ENCODE measurements around the gene OGFOD3.

OGFOD3 gene

DNA sequence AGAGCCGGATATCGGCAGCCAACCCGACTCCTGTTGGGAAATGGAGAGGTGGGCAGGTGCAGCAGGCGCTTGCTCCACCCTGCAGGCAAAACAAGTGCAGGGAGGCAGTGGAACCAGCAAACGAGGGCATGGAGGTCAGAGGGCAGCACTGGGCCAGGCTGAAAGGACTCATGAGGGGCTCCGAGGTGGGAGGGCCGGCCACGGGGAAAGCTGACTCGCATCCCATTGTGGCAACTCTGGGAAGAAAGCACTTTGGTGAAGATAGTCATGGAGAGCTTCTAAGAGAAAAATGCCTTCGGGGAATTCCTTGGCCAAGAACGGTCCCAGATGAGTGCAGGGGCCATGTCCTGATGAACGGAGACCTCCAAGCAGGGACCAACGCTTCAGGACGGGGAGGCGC is 27.7 kb upstream of the OGFOD3 start:
- no peak for DNase-seq

DNA sequence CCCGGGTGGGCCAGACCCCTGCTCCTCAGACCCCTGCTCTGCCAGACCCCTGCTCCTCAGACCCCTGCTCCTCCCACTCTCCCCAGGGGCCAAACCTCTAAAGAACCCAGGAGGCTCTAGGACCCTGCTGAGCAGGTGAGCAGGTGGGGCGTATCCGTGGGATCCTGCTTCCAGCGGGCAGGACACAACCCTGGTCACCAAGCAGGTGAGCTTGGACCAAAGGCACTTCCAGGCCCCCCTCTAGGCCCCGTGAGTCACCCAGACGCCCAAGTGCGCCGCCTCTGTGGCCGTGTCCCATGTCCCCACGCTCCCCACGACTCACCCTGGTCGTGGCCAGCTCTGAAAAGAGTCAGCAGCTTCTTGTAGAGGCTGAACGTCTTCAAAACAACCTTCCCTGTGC is 27.2 kb upstream of the OGFOD3 start:
- no peak for DNase-seq

DNA sequence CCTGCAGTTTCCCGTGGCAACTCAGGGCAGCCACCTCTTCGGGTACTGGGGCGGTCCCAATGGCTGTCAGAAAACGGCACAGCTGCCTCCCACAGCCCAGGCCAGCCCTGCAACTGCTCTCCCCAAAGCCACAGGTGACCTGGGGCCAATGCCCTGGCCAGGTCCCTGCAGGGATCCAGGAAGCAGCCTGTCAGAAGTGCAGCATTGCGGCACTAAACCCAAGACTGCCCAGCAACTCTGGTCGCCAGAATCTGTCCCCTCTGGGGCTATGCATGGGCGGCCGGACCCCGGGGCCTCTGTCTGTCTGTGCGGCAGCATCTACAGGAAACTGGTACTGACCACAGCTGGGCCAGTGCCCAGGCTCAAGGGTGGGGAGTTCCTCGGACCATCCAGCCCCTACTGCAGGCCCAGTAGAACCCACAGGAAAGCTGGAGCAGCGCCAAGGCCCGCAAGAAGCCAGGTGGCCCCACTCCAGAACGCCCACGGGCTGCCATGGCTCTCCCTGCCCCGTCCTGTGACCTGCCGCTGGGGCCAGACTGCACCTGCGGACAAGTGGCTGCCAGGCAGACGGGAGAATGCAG is 26.6 kb upstream of the OGFOD3 start:
- DNase-seq, result no peak

DNA sequence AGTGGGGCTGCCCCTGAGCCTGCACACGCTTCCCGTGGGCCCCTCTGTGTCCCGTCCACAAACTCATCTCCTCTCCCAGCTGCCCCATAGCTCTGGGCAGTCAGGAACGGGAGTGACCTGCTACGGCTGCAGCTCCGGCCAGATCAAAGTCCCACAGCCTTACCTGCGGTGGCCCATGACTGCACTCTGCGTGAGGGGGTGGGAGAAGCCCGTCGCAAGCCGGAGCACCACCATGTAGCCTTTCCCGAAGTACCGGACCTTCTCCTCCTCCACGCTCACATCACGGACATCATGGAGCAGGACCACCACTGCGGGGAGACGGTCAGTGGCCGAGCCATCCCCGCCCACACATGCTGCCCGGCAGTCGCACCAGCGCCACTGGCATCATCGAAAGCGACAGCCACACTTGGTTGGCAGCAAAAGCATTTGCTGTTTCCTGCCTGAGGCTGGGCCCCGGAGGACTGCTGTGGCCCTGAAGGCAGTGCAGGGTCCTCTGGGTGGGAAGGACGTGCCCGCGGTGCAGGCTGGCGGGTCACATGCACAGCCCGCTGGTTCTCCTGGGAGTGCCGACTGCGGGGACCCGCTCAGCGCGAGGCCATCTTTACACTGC is 26.0 kb upstream of the OGFOD3 start:
- no peak for DNase-seq

DNA sequence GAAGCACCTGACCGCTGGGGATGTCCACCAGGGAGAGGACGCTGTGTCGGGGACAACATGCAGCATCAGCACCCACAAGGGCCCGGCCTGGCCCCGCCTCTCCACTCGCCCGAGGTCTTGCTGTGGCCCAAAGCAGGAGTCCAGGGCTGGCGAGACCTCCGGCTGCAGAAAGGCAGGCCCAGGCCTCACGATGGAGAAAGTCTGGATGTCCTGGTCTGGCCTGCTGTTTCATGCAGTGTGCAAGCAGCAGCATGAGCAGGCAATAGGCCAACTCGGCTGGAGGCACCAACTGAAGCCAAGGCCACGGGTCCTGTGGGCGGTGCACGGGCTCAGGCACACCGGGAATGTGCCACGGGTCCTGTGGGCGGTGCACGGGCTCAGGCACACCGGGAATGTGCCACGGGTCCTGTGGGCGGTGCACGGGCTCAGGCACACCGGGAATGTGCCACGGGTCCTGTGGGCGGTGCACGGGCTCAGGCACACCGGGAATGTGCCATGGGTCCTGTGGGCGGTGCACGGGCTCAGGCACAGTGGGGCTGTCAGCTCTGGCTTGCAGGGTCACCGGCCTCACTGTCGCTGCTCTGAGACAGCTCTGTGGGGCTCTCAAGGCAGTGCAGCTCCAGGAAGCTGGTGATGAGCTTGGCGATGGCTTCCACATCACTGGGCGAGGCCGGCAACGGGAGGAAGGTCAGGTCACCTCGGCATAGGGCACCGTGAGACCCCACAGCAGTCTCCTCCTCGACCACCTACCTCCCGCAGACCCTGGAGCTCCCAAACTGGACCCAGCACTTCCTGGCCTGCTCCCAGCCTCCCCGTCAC is 25.3 kb upstream of the OGFOD3 start:
- no peak for DNase-seq

DNA sequence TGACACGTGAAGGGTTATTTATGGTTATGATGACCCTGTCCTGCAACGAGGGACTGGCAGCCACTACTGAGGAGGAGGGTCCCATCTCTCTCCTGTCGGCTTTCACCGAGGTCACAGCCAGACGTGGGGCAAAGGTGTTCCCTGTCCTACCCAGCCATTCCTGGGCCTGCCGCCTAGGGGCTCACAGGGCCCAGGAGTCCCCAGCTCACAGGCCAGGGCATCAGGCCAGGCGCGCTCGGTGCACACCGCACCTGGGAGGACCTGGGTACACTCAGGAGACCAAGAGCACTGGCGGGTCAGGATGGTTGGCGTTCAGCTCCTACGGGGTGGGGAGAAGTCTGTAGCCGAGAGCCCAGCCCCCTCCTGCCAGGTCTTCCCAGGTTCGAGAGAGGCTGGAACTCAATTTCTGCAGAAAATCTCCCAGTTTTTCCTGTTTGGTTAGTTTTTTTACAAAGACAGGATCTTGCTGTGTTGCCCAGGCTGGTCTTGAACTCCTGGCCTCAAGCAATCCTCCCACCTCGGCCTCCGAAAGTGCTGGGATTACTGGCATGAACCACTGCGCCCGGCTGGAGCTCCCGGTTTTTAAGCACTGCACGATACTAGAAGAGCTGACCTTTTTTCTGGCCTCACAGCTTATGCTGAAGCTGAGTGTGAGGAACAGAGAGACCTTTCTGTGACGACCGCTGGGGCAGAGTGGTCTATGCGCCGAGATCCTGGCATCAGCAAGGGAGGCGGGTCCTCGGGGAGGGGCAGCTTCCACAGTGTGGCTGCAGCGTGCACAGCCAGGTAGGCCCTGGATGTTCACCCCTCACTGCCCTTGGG is 24.5 kb upstream of the OGFOD3 start:
- no peak for DNase-seq

DNA sequence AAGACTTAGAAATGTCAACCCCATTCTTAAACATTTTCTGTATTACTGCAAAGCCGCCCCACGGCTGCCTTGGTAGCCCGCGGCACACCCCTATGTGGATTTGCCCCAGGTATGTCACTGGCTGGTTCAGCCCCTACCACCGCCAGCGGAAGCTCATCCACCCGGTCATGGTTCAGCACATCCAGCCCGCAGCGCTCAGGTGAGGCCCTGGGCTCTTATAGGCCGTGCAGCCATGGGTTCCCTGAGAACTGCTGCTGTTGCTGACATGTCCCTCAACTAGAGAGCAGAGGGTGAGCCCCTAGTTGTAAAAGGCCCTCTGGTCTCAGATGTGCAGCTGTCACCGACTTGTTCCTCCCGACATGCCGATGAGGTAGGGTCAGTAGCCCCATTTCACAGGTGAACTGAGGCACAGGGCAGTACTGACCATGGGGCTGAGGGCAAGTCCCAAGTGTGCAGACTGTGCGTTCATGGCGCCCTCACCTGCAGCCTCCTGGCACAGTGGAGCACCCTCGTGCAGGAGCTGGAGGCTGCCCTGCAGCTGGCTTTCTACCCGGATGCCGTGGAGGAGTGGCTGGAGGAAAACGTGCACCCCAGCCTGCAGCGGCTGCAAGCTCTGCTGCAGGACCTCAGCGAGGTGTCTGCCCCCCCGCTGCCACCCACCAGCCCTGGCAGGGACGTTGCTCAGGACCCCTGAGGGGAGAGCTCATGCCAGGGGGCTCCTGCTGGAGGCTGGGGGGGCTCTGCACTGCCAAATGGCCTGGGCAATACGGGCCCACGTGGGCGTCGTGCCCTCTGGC is 23.5 kb upstream of the OGFOD3 start:
- no peak for DNase-seq

DNA sequence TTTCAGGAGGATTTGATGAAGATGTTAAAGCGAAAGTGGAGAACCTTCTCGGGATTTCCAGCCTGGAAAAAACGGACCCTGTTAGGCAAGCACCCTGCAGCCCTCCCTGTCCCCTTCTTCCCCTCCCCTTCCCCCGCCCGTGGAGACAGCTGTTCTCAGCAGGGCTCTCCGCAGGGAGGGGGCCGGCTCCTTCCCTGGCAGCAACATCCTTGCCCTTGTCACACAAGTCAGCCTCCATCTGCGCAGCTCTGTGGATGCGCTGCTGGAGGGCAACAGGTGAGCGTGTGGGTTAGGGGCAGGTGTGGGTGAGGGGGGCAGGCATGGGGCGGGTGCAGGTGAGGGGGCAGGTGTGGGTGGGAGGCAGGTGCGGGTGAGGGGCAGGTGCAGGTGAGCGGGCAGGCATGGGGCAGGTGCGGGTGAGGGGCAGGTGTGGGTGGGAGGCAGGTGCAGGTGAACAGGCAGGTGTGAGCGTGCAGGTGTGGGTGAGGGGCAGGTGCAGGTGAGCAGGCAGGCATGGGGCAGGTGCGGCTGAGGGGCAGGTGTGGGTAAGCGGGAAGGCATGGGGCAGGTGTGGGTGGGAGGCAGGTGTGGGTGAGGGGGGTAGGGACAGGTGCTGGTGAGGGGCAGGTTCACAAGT is 22.7 kb upstream of the OGFOD3 start:
- no peak for DNase-seq

DNA sequence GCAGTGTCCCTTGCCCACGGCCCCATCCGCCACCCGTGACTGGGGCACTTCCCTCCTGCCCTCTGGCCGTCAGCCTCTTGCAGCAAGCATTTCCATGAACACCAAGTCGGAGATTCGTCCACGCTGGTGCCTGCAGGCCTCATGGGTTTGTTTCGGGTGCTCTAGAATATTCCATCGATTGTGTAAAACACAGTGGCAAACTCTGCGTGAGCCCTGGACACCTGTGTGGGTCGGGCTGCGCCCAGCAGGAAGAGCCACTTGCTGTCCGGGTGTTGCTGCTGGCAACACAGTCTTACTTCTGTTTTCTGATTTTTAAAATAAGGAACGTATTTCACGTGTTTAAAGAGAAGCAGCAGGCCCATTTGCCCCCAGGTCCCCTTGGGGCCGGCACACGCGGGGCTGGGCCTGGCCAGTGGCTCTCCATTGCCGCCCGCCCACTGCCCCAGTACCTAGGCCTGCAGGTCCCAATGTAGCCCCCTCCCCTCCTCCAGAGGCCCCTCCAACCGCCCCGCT is 22.1 kb upstream of the OGFOD3 start:
- DNase-seq, result no peak

DNA sequence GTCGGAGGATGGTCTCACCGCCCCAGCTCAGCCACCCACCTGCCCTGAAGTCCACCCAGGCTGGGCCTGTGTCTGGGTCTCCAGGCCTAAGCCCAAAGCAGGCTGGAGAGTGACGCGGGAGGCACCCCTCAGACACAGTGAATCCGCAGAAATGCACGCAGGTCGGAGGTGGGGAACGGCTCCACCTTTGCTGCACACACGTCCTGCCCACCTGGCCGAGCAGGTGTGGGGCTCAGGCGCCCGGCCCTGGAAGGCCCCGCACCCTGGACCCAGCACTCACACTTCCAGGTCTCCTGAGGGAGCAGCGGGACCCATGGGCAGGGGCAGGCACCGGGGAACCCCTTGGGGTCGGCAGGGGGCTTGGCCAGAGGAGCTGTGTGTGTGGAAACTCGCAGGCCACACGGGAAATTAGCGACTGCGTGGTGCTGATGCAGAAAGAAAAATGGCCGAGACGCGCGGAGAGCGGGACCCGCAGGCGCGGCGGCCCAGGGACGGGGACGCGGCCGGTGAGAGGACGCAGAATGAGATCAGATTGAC is 21.5 kb upstream of the OGFOD3 start:
- DNase-seq, result no peak

DNA sequence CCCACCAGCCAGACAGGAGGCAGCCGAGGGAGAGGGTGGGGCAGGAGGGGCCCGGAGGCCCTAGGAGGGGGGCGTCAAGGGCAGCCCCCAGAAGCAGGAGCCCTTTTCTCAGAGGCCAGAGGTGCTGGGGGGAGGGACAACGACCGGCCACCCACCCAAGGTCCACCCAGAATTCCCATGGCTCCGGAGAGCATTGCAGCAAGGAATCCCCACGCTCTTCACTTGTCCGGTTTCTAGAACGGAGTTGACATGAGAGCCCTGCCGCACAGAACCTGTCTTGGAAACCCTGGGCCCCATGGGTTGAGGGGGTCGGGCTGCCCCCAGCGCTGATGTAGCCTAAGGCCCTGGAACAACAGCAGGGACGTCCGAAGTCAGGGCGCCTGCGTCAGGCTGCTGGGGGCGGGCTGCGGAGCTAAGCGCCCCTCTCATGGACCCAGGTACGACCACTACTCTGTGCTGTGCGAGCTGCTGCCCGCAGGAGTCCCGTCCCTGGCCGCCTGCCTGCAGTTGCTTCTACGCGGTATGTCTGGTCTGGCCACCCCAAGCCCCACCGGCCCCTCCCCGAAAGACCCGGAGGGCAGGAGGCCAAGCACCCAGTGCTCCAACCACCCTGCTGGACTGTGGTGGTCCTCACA is 20.9 kb upstream of the OGFOD3 start:
- no peak for DNase-seq

DNA sequence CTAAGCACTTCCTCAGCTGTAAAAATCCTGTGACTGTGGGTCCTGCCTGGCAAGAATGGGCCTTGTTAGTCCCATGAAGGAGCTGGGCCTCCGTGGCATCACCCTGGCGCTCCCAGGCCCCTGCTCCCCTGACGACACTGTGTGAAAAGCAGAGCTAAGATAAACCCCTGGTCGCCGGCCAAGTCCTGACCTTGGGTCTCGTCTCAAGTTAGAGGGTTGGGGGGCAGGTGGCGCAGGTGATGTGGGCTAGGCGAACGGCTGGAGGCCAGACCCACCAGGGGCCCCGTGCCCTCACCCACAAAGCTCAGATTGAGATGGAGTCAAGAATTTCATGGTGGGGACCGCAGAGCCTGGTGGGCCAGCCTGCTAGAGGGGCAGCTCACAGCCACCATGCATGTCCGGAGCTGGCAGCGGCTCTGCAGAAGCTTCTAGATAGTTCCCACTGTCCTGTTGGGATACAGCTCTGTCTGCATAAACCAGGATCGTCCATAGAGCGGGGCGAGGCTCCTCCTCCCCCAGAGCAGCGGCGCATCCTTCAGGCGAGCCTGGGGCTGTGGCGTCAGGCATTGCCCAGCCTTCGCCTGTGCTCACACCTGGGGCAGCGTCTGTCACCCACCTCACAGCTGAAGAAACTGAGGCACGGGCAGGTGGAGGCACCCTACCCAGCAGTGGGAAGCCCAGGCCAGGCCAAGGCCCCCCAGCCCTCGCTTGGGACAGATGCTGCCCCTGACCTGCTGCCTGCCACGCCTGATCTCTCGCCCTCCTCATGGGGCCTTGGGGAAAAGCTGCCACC is 20.2 kb upstream of the OGFOD3 start:
- DNase-seq, result no peak

DNA sequence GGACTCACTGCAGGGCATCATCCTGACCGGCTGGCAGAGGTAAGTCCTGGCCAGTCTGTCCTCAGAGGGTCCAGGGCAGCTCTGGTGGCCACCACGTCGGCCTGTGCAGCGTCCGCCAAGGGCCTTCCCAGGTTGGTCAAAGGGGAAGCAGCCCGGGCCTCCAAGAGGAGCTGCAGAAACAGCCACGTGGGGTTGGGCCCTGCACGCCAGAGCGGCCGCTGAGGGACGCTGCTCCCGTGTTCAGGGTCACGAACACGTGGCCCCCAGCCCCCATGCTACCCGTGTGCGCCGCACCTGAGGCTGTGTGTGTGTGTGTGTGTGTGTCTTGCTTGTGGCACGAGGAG is 18.9 kb upstream of the OGFOD3 start:
- no peak for DNase-seq

DNA sequence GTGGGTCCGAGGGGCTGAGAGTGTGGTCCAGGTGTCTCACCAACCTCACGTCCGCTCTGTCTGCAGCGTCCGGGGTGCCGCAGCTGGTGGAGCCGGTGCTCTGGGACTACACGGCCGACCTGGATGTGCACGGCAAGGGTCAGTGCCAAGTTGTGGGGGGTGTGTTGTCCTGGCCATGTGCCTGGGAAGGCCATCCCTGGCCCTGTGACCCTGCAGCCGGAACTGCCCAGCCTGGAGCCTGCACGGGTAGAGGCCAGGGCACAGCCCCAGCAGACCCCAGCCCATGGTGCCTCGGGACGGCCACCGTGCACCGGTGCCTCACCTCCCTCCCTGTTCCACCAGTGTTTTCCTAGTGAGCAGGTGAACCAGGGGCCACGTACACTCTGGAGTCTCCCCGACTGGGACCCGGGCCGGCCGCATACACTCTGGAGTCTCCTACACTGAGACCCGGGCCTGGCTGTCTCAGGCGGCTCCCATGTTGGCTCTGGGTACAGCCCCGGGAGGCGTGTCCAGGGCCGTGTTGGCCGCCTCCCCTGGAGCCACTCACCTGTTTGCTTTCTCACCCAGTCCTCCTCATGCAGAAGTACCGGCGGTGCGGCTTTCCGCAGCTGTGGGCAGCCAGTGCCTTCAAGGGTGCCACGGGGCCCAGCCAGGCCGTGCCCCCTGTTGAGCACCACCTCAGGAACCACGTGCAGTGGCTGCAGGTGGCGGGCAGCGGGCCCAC is 18.4 kb upstream of the OGFOD3 start:
- no peak for DNase-seq

DNA sequence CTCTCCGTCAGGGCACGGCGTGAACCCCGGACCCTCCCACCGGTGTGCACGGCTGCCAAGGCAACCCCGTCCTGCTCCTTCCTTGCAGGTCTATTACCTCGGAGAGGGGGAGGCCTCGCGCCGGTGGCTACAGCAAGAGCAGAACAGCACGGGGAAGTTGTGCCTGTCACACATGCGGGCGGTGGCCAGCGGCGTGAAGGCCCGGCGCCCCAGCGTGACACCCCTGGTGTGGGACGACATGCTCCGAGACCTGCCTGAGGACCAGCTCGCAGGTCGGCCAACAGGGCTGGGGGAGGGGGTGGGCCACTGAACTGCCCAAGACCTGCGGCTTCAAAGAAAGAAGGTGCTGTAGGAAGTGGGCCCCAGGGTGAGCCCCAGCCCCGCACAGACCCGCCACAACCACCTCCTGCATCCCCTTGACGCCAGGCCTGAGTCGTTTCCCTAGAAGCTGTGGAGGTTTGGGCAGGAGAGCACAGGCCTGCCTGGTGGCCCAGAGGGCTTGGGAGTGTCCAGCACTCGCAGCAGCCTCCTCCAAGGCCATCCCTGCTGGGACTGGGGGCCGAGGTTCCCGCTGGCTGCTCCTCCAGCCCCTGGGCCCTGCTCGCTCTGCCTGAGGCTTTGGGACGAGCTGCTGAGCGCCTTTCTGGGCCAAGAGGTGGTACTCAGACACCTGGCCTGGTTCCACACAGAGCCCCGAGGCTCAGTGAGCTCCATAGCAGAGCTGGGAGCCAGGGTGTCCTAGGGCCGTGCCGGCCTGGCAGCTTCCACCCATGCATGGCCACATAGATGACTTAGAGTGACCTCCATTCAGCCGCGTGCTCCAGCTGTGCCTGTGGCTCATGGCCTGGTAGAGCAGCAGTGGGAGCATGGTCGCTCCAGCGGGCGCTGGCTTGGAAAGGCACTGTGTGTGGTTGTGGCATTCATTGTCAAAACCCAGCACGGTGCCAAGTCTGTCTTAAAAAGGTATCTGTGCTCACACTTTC is 17.5 kb upstream of the OGFOD3 start:
- DNase-seq, result no peak

DNA sequence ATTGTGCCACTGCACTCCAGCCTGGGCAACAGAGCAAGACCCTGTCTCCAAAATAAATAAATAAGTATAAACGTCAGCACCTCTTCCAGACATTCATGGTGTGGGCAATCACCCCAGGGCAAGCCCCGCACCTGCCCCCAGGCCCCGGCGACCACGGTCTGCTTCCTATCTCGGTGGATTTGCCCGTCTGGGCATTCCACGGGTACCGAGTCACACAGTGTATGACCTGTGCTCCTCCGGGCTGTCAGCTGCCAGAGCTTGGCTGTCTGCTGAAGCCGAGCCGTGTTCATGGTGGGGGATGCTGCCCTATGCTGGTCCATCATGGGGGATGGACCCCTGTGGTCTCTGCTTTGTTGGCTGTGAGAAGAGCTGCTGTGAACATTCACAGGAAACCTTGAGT is 16.7 kb upstream of the OGFOD3 start:
- DNase-seq, result no peak

DNA sequence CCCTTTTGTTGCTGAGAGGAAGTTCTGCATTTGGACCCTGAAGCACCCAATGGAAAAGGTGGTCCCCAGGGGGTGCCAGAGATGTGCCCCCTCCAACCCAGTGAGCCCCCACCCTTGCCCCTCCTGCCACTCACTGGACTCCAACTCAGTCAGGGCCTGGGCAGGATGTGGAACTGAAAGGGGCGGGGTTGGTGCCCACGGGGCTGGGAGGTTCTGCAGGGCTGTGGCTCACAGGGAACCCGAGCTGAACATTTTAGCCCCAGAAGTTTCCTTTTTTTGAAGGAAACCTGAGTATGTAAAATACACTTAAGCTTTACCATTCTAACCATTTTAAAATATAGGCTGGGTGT is 15.8 kb upstream of the OGFOD3 start:
- no peak for DNase-seq

DNA sequence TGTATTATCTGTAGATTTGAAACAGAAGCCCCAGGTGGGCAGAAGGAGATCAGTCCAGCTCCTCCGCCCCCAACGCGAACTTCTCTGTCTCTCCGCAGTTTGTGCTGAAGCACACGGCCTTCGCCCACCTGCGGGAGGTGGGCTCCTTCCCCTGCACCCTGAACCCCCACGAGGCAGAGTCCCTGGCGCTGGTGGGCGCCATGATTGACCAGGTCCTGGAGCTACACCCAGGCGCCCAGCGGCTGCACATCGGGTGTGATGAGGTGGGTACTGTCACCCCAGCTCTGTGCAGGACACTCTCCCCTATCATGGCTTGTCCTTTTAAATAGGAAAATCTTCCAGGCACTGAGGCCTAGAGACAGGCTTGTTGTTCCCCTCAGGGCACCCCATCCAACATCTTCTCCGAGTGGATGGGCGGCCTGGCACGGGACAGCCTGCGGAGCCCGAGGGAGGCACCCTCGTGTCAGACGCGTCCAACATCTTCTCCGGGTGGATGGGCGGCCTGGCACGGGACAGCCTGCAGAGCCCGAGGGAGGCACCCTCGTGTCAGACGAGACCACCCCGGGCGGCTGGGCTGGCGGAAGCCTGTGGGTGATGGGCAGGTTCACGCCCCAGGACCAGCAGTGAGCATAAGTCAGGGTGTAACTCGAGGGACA is 15.3 kb upstream of the OGFOD3 start:
- DNase-seq, result no peak

Measured in activated naive CD4-positive, alpha-beta T cell treated with anti-CD3 and anti-CD28 coated beads, Interleukin-2, amount 50 U/mL, for 16 hours (primary cell).